ENCODE measurements around the gene CELF4. TPM values are rescaled to one million over a fixed set of nuclear protein-coding genes. Genes with fewer than 3 reads are reported as not detected.

CELF4 gene
- total RNA-seq, 1 experiment from 2014 or later, result 0.11 TPM

DNA sequence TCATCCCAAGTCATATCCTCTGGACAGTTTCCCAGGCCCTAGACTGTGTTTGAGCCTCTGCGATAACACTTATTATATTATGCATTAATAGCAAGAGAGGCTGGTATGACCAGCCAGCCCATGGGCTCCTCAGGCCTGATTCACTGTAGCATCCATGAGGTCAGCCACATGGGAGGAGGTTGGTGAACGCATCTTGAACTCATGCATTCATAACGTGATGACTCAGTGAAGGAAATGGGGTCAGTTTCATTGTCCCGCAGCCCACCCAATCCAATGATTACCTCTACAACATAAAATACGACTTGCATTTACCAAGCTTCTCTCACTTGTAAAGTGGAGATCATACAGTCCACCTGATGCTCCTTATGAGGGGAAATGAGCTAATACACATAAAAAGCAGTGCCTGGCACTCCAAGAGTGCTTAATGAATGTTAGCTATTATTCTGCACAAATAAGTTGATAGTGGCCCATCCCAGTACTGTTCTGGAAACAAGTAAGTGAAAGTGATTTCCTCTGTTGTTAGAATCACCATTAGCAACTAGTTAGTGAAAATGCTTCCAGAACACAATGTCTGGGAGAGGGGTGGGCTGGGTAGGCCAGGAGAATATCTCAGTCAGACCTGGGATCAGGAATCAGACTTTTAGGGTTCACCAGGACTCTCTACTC lies 46.1 kb upstream of the CELF4 start:
- peaks cover 3% of the 10 kb centered on the region for H3K27me3 Mint-ChIP-seq (ENCODE audit: insufficient read depth, unreplicated experiment)
- no TSS peak for BruUV-seq (replicated peaks)
- POLR2A ChIA-PET, result no interaction called here

GRCh38 chr18:37608876-37609275 lies 43.3 kb upstream of the CELF4 start:
- Histone ChIP-seq H3K36me3 (ENCODE audit: control insufficient read depth, insufficient read depth, low read length) (no peaks in the 10 kb centered on the region), H3K4me1 (no peaks in the 10 kb centered on the region), H3K27me3 (replicated peaks; ENCODE audit: control insufficient read depth, insufficient read depth, low read length) (no peaks in the 10 kb centered on the region), H3K9me3 (no peaks in the 10 kb centered on the region), H3K4me3 (ENCODE audit: low read depth, low read length) (no peak overlapping the region)
- H3K4me3 Mint-ChIP-seq (ENCODE audit: unreplicated experiment), result no peak overlapping the region
- intact Hi-C loops (cut with micrococcal nuclease; ENCODE audit: unreplicated experiment), result no loop called here
- peaks cover 3% of the 10 kb centered on the region for H3K27me3 Mint-ChIP-seq (ENCODE audit: insufficient read depth, unreplicated experiment)
- no peaks in the 10 kb centered on the region for H3K9me3 Mint-ChIP-seq (ENCODE audit: unreplicated experiment)
- ChIA-PET POLR2A (no interaction called here), CTCF (no interaction called here)
- H3K36me3 Mint-ChIP-seq (ENCODE audit: insufficient read depth, unreplicated experiment), result no peaks in the 10 kb centered on the region
- DNase-seq, result no peak
- no peak overlapping the region for H3K27ac Mint-ChIP-seq (ENCODE audit: unreplicated experiment)
- TF ChIP-seq, protein P1, sequence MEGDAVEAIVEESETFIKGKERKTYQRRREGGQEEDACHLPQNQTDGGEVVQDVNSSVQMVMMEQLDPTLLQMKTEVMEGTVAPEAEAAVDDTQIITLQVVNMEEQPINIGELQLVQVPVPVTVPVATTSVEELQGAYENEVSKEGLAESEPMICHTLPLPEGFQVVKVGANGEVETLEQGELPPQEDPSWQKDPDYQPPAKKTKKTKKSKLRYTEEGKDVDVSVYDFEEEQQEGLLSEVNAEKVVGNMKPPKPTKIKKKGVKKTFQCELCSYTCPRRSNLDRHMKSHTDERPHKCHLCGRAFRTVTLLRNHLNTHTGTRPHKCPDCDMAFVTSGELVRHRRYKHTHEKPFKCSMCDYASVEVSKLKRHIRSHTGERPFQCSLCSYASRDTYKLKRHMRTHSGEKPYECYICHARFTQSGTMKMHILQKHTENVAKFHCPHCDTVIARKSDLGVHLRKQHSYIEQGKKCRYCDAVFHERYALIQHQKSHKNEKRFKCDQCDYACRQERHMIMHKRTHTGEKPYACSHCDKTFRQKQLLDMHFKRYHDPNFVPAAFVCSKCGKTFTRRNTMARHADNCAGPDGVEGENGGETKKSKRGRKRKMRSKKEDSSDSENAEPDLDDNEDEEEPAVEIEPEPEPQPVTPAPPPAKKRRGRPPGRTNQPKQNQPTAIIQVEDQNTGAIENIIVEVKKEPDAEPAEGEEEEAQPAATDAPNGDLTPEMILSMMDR (IDR thresholded peaks at IDR 0.05; ENCODE audit: insufficient read depth in 1 of 2, low read depth in 1 of 2, low read length in 1 of 2, severe bottlenecking in 1 of 2, unreplicated experiment in 1 of 2), result no peak
- no TSS peak for BruUV-seq (replicated peaks)
- H3K4me1 Mint-ChIP-seq (ENCODE audit: low read depth, unreplicated experiment), result no peaks in the 10 kb centered on the region

More for the DNA sequence above, 46.1 kb upstream of the CELF4 start:
- Mint-ChIP-seq H3K27ac (ENCODE audit: unreplicated experiment) (no peak overlapping the region), H3K4me1 (ENCODE audit: low read depth, unreplicated experiment) (no peaks in the 10 kb centered on the region), H3K9me3 (ENCODE audit: unreplicated experiment) (no peaks in the 10 kb centered on the region), H3K36me3 (ENCODE audit: insufficient read depth, unreplicated experiment) (no peaks in the 10 kb centered on the region), H3K4me3 (ENCODE audit: unreplicated experiment) (no peak overlapping the region)
- no peaks in the 10 kb centered on the region for H3K36me3 ChIP-seq (ENCODE audit: control insufficient read depth, insufficient read depth, low read length)
- TF ChIP-seq, protein P1 (IDR thresholded peaks at IDR 0.05; ENCODE audit: insufficient read depth in 1 of 2, low read depth in 1 of 2, low read length in 1 of 2, severe bottlenecking in 1 of 2, unreplicated experiment in 1 of 2), result no peak
- no peaks in the 10 kb centered on the region for H3K27me3 ChIP-seq (replicated peaks; ENCODE audit: control insufficient read depth, insufficient read depth, low read length)
- no peaks in the 10 kb centered on the region for H3K4me1 ChIP-seq
- no peaks in the 10 kb centered on the region for H3K9me3 ChIP-seq
- CTCF ChIA-PET, result no interaction called here
- no peak overlapping the region for H3K4me3 ChIP-seq (ENCODE audit: low read depth, low read length)
- intact Hi-C loops (cut with micrococcal nuclease; ENCODE audit: unreplicated experiment), result no loop called here
- no peak for DNase-seq

- no peak overlapping the region for H3K4me3 Mint-ChIP-seq (ENCODE audit: unreplicated experiment)
- no peak overlapping the region for H3K27ac Mint-ChIP-seq (ENCODE audit: unreplicated experiment)
- Histone ChIP-seq H3K36me3 (ENCODE audit: control insufficient read depth, insufficient read depth, low read length) (no peaks in the 10 kb centered on the region), H3K9me3 (no peaks in the 10 kb centered on the region), H3K27me3 (replicated peaks; ENCODE audit: control insufficient read depth, insufficient read depth, low read length) (no peaks in the 10 kb centered on the region), H3K4me3 (ENCODE audit: low read depth, low read length) (no peak overlapping the region), H3K4me1 (no peaks in the 10 kb centered on the region)
- peaks cover 3% of the 10 kb centered on the region for H3K27me3 Mint-ChIP-seq (ENCODE audit: insufficient read depth, unreplicated experiment)
- intact Hi-C loops (cut with micrococcal nuclease; ENCODE audit: unreplicated experiment), result no loop called here
- ChIA-PET POLR2A (no interaction called here), CTCF (no interaction called here)
- no peaks in the 10 kb centered on the region for H3K4me1 Mint-ChIP-seq (ENCODE audit: low read depth, unreplicated experiment)
- TF ChIP-seq, protein P1 (IDR thresholded peaks at IDR 0.05; ENCODE audit: insufficient read depth in 1 of 2, low read depth in 1 of 2, low read length in 1 of 2, severe bottlenecking in 1 of 2, unreplicated experiment in 1 of 2), result no peak
- DNase-seq, result no peak
- no peaks in the 10 kb centered on the region for H3K36me3 Mint-ChIP-seq (ENCODE audit: insufficient read depth, unreplicated experiment)
- H3K9me3 Mint-ChIP-seq (ENCODE audit: unreplicated experiment), result no peaks in the 10 kb centered on the region
- BruUV-seq (replicated peaks), result no TSS peak
These were observed 41.7 kb upstream of the CELF4 start for GRCh38 chr18:37607281-37607680.
